GM18505 (cell line): ENCODE data around the gene ZNF3.

Experiments used
- ATAC-seq: cut with Tn5 transposase; IDR thresholded peaks from one replicate; pipeline ENCODE4 v1.9.1; 2021; ENCODE audit not compliant: unreplicated experiment
- POLR2A ChIP-seq: IDR thresholded peaks from 4 replicates; pipeline ENCODE4 v1.6.1; 2011; ENCODE audit warnings: borderline replicate concordance; ENCODE audit not compliant: insufficient read depth, insufficient read length; ENCODE audit errors: extremely low read depth

Gene ZNF3

GRCh38 chr7:100088621-100089457, 7.3 kb upstream of the ZNF3 start, which contains the start of gene COPS6:
Gene COPS6 (plus strand): TSS chr7:100088969. CDS start chr7:100088991, 22 bp downstream.
- TF ChIP-seq POLR2A: peak; percentile 95
- peak; percentile 60 for ATAC-seq

GRCh38 chr7:100088095-100088620, 6.6 kb upstream of the ZNF3 start:
- ATAC-seq: peak; percentile 22
- TF ChIP-seq POLR2A: no peak

DNA sequence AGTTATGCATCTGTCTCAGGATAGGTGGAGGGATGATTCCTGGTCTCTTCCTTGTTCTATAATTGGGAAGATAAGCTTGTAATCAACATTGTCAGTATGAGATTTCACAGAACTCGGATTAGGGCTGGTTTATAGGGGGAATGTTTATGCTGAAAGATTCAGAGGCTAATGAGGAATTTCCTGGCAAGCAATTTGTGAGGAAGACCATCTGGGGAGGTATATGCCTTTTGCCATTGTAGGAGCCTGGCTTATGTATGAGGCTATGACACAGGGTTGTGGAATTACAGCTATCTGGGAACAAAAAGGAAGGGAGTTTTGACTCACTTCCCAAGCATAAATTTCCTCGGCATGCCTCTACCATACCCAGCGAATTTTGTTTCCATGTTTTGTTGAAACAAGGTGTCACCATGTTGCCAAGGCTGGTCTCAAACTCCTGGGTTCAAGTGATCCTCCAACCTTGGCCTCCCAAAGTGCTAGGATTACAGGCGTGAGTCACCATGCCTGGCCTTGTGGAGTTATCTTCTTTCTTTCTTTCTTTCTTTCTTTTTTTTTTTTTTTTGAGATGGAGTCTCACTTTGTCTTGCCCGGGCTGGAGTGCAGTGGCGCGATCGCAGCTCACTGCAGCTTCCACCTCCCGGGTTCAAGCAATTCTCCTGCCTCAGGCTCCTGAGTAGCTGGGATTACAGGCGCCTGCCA, 5.7 kb upstream of the ZNF3 start:
- ATAC-seq: no peak
- TF ChIP-seq POLR2A: no peak

DNA sequence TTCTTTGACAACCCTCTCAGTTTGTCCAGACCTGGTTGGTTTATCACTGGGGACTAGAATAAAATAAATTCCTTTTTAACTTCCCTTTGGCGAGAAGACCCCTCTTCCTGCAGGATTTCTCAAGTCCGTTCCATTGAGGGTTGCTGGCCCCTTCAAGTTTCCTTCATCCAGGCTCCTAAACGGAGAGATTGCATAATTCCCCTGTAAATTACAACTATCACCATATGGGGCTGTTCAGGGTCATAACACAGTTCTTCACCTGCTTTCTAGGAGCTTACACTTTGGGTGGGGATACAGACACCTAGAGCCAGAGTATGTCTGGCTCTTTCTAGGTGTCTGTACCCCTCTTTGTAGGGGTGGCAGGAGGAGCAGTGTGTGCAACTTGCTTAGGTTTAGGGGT, 4.0 kb upstream of the ZNF3 start:
- no peak for TF ChIP-seq POLR2A
- ATAC-seq: no peak

DNA sequence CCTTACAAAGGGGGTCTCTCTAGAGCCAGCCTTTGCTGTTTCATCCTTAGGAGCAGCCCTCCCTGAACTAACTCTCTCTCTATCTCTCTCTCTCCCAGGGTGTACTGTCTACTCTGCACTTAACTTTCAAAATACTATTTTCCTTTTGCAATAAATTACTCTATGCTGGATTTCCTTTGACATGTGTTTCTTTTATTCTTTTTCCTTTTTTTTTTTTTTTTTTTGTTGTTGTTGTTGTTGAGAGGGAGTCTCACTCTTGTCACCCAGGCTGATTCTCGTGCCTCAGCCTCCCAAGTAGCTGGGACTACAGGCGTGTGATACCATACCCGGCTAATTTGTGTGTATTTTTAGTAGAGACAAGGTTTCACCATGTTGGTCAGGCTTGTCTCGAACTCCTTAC, 1.5 kb upstream of the ZNF3 start:
- no peak for ATAC-seq
- no peak for TF ChIP-seq POLR2A

DNA sequence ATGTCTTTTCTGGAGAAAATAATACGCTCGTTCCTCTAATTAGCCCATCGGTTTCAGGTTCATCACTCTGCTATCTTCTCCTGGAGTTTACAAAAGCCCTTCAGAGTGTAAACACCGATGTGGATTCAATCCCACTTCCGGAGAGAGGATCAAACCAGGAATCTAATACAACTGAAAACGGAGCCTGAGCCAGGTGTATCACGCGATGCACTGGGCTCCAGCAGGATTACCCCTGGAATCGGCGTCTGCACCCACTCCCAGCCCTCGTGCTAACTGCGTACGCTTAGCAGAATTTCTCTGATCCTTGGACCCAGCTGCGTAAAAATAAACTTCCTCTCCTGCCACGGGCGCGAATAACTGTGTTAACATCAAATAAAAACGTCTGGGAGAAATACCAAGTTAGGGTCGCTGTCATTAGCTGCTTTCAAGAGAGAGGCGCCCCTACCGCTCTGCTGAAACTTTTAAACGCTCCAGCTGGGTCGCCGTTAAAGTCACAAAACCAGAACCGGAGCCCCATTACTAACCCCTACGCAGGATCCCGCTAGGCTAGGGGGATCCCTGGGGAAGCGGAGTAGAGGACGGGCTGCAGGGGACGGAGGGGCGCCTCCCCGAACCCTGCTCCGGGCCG, 502 bp downstream of the ZNF3 start:
- peak; percentile 6 for ATAC-seq
- TF ChIP-seq POLR2A: no peak

- TF ChIP-seq POLR2A: no peak
- no peak for ATAC-seq
Measured at GRCh38 chr7:100079024-100079560, 2.4 kb downstream of the ZNF3 start.

DNA sequence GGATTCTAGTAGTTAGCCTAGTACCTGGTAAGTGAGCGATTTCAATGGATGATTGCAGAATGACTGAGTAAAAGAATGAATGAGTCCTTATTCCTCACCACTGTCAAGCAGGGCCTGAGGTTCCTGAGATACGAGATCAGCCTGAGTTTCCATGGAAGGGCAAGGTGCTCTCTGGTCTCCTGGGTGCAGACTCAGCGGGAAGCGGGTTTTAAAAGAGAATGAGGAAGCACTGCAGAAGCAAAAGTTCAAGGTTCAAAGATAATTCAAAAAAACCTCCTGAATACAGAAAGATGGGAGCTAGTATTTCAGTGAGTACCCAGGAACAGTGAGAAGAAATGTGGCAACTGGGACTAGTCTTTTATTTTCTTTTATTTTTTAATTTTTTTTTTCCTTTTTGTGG, 4.3 kb downstream of the ZNF3 start:
- no peak for TF ChIP-seq POLR2A
- no peak for ATAC-seq

DNA sequence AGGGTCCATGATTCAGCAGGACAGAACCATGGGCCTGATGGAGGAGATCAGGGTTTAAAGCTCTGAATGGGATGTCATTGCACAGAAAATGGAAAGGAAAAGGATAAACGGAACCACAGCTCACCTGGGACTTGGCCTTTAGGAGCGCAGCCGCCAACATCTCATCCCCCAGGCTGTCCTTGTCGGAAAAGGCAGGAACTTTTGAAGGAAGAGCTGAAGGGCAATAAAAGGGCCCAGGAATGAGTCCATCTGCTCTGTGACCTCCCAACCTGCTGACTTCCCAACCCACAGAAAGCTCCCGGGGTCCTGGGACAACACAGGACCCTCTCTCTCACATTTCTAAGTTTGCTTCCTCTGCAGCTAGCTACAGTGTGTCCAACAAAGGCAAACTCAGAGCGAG, 6.1 kb downstream of the ZNF3 start:
- TF ChIP-seq POLR2A: no peak
- no peak for ATAC-seq

DNA sequence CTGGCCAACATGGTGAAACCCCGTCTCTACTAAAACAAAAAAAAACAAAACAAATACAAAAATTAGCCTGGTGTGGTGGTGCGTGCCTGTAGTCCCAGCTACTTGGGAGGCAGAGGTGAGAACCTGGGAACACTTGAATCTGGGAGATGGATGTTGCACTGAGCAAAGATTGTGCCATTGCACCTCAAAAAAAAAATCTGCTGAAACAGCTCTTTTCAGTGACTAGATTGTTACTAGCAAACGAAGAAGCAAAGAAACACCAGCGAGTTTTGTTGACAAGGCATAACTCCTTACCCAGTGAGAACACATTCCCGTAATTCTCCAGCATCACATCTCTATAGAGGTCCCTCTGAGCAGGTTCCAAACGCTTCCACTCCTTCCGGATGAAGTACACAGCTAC, 6.7 kb downstream of the ZNF3 start:
- TF ChIP-seq POLR2A: no peak
- no peak for ATAC-seq

- no peak for TF ChIP-seq POLR2A
- ATAC-seq: no peak
Measured at GRCh38 chr7:100072462-100072861, 9.1 kb downstream of the ZNF3 start.

DNA sequence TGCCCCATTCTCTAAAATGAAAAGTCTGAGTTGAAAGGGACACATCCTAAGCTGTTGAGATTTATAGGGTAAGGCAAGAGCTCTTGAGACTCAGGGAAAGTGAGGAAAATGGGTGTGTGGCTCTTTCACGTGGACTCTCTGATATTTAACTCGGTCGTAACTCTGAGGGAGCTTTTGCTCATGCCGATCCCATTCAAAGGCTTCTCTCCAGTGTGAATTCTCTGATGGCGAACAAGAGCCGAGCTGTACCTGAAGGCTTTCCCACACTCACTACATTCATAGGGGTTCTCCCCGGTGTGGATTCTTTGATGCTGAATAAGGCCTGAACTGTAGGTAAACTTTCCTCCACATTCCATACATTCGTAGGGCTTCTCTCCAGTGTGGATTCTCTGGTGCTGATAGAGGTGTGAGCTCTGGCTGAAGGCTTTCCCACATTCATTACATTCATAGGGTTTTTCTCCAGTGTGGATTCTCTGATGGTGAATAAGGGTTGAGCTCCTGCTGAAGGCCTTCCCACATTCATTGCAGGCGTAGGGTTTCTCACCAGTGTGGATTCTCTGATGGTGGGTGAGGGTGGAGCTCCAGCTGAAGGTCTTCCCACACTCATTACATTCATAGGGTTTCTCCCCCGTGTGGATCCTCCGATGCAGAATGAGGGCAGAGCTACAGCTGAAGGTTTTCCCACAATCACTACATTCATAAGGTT, 10.4 kb downstream of the ZNF3 start:
- ATAC-seq: no peak
- TF ChIP-seq POLR2A: no peak

DNA sequence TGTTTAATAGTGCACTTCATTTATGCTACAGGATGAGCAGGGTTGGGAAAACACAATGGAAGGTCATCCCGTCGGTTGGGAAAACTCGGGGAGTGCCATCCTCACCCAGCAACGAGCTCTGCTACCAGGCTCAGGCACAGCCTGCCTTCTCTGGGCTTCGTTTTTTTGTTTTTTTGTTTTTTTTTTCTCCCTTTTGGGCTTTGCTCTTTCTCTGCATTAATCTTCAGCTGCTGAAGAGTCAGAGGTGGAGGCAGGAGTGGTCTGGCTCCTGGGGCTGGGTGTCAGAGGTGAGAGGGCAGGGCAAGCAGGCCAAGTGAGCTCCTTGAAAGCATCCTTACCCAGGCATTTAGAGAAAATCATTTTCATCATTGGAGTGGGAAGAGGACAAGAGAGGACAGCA, 11.5 kb downstream of the ZNF3 start:
- TF ChIP-seq POLR2A: no peak
- no peak for ATAC-seq
